ENCODE data around the gene PLEKHM2.

GRCh38 chr1:15757016-15757543, 73.0 kb downstream of the PLEKHM2 start:
- no peak for TF ChIP-seq EZH2 (optimal IDR thresholded peaks at IDR 0.05; ENCODE audit: low read depth, low read length)
- TF ChIP-seq, protein P1, sequence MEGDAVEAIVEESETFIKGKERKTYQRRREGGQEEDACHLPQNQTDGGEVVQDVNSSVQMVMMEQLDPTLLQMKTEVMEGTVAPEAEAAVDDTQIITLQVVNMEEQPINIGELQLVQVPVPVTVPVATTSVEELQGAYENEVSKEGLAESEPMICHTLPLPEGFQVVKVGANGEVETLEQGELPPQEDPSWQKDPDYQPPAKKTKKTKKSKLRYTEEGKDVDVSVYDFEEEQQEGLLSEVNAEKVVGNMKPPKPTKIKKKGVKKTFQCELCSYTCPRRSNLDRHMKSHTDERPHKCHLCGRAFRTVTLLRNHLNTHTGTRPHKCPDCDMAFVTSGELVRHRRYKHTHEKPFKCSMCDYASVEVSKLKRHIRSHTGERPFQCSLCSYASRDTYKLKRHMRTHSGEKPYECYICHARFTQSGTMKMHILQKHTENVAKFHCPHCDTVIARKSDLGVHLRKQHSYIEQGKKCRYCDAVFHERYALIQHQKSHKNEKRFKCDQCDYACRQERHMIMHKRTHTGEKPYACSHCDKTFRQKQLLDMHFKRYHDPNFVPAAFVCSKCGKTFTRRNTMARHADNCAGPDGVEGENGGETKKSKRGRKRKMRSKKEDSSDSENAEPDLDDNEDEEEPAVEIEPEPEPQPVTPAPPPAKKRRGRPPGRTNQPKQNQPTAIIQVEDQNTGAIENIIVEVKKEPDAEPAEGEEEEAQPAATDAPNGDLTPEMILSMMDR (IDR thresholded peaks at IDR 0.05; ENCODE audit: low read length), result no peak

All from MM.1S (cell line).